K562 (cell line): ENCODE measurements around the gene LAMA3. TPM values are rescaled to one million over a fixed set of nuclear protein-coding genes. Genes with fewer than 3 reads are reported as not detected.

Experiments used
- ATAC-seq: fragments of 200-7000 bp; cut with Tn5 transposase; 3 replicates; pipeline ENCODE4 v1.9.1; 2020; ENCODE audit warnings: moderate library complexity
- BruUV-seq: library from RNA; stranded (reverse); fragments of 400-500 nt; replicated peaks from 2 replicates; lab custom pipeline; 2021; lab: Mats Ljungman, UMichigan
- CTCF ChIA-PET: fragments of 300-600 bp; formaldehyde crosslinking; extraction: SDS; loops from one replicate; lab custom pipeline; 2021; ENCODE audit warnings: low intra/inter-chr PET ratio; lab: Yijun Ruan, JAX
- POLR2A ChIA-PET: fragments of 300-600, 350-650 bp; sonication (Branson Sonifier 250); formaldehyde crosslinking; extraction: SDS; loops from one replicate; lab custom pipeline; 2021; ENCODE audit warnings: antibody characterized with exemption, inconsistent platforms; lab: Yijun Ruan, JAX
- DNase-seq, 4 experiments: peaks; one replicate each; pipeline versions ENCODE4 v3.0.0 to v3.0.0-alpha.2; 2011 to 2018; ENCODE audit warnings: low spot score in 3 of 4, mixed read lengths in 3 of 4; ENCODE audit errors: extremely low read depth in 1 of 4
- FAIRE-seq: peaks from 2 replicates; lab custom pipeline; 2011; peaks lifted over from hg19 to GRCh38; lab: Jason Lieb, UNC
- H2AFZ ChIP-seq: 2 replicates; pipeline ENCODE4 v1.6.0; 2011; ENCODE audit warnings: low read depth, low read length, control low read depth, inconsistent platforms
- H3K27ac ChIP-seq: fragments of 200-600 bp; 3 replicates; pipeline ENCODE4 v1.8.0; 2011; ENCODE audit warnings: low read depth, mild to moderate bottlenecking, control low read depth, inconsistent platforms, low read length, moderate library complexity, mixed read lengths; ENCODE audit errors: extremely low read depth
- H3K27me3 ChIP-seq, 2 experiments: fragments of 300-600 bp in 1 of 2; 2 replicates in 1 of 2; 3 replicates in 1 of 2; pipeline versions ENCODE4 v1.6.0 to v1.8.0; 2011; ENCODE audit warnings: inconsistent platforms in 2 of 2, low read length in 2 of 2, mild to moderate bottlenecking in 1 of 2, mixed read lengths in 1 of 2, moderate library complexity in 1 of 2; ENCODE audit not compliant: control insufficient read depth in 2 of 2, insufficient read depth in 2 of 2
- H3K36me3 ChIP-seq: fragments of 300-600 bp; 3 replicates; pipeline ENCODE4 v1.8.0; 2011; ENCODE audit warnings: mild to moderate bottlenecking, low read length, inconsistent platforms; ENCODE audit not compliant: control insufficient read depth, insufficient read depth
- H3K4me1 ChIP-seq, 2 experiments: fragments of 200-600 bp in 1 of 2; replicated peaks in 1 of 2; 2 replicates in 1 of 2; 3 replicates in 1 of 2; pipeline versions ENCODE4 v1.5.1 to v1.8.0; 2011; ENCODE audit warnings: inconsistent platforms in 2 of 2, low read length in 2 of 2, mild to moderate bottlenecking in 1 of 2, mixed read lengths in 1 of 2, moderate library complexity in 1 of 2; ENCODE audit not compliant: control insufficient read depth in 2 of 2, insufficient read depth in 2 of 2
- H3K4me2 ChIP-seq: 2 replicates; pipeline ENCODE4 v1.6.1; 2011; ENCODE audit warnings: low read length, control low read depth, inconsistent platforms, mixed read lengths; ENCODE audit not compliant: insufficient read depth
- H3K4me3 ChIP-seq: fragments of 200-600 bp; sonication (generic), shearing (Covaris generic); 2 replicates; pipeline ENCODE4 v1.5.1; 2016; ENCODE audit warnings: control low read depth, inconsistent platforms
- H3K79me2 ChIP-seq: fragments of 200-600 bp; 3 replicates; pipeline ENCODE4 v1.8.0; 2011; ENCODE audit warnings: low read length, inconsistent platforms; ENCODE audit not compliant: control insufficient read depth, insufficient read depth
- H3K9ac ChIP-seq, 2 experiments: 2 replicates each; pipeline versions ENCODE4 v1.6.0 to v1.6.1; 2011; ENCODE audit warnings: low read depth in 2 of 2, low read length in 2 of 2, control low read depth in 1 of 2, inconsistent platforms in 1 of 2, mild to moderate bottlenecking in 1 of 2, mixed read lengths in 1 of 2; ENCODE audit not compliant: insufficient read depth in 1 of 2
- H3K9me1 ChIP-seq: one replicate; pipeline ENCODE4 v1.6.0; 2011; ENCODE audit warnings: inconsistent platforms, mild to moderate bottlenecking, low read length, moderate library complexity; ENCODE audit not compliant: control insufficient read depth, insufficient read depth
- H3K9me3 ChIP-seq: replicated peaks from 2 replicates; pipeline ENCODE4 v1.5.1; 2011; ENCODE audit warnings: low read depth, low read length, inconsistent platforms; ENCODE audit not compliant: control insufficient read depth, insufficient read depth
- H4K20me1 ChIP-seq: replicated peaks from 2 replicates; pipeline ENCODE4 v1.6.1; 2011; ENCODE audit warnings: low read length, inconsistent platforms, mixed read lengths; ENCODE audit not compliant: control insufficient read depth, insufficient read depth
- CHAMP1 ChIP-seq: fragments of 450-650 bp; IDR thresholded peaks from 2 replicates; pipeline ENCODE4 v1.6.1; 2016; ENCODE audit warnings: mild to moderate bottlenecking
- E2F1 ChIP-seq: sonication (generic); formaldehyde crosslinking; IDR thresholded peaks from 2 replicates; pipeline ENCODE4 v1.8.1; 2023; ENCODE audit warnings: mild to moderate bottlenecking, missing genetic modification reagents, moderate library complexity
- NR2C2 ChIP-seq, 2 experiments: fragments of 200-800 bp in 1 of 2; sonication (Bioruptor generic) in 1 of 2; sonication (generic) in 1 of 2; formaldehyde crosslinking in 1 of 2; IDR thresholded peaks; 2 replicates each; pipeline versions ENCODE4 v1.6.1 to v1.8.0; 2016 to 2022; ENCODE audit warnings: mild to moderate bottlenecking in 1 of 2, missing compliant biosample characterization in 1 of 2, missing genetic modification characterization in 1 of 2, missing genetic modification reagents in 1 of 2
- RFX1 ChIP-seq: fragments of 450-650 bp; IDR thresholded peaks from 2 replicates; pipeline ENCODE4 v1.6.1; 2016; ENCODE audit warnings: mild to moderate bottlenecking, moderate library complexity
- TBL1XR1 ChIP-seq, 2 experiments: IDR thresholded peaks; 2 replicates each; pipeline ENCODE4 v1.6.1; 2012; ENCODE audit warnings: improper control_type of control experiment in 2 of 2, low read length in 2 of 2, mild to moderate bottlenecking in 1 of 2
- ZBTB8A ChIP-seq: fragments of 450-650 bp; IDR thresholded peaks from 2 replicates; pipeline ENCODE4 v1.6.1; 2018; ENCODE audit warnings: mild to moderate bottlenecking, moderate library complexity; ENCODE audit not compliant: partially characterized antibody
- ZNF311 ChIP-seq: fragments of 250-450 bp; sonication (Bioruptor Pico); IDR thresholded peaks from 2 replicates; pipeline ENCODE4 v1.4.0; 2020; ENCODE audit warnings: mild to moderate bottlenecking, moderate library complexity
- ZNF347 ChIP-seq: fragments of 450-650 bp; formaldehyde crosslinking; IDR thresholded peaks from 2 replicates; pipeline ENCODE4 v1.4.0; 2020; ENCODE audit warnings: low read depth, mild to moderate bottlenecking, moderate library complexity
- WGBS: fragments of 100-300 bp; shearing (Covaris generic); methylation state at CpG from one replicate; pipeline ENCODE4 v1.1.6; 2016; ENCODE audit warnings: low coverage, mixed read lengths; ENCODE audit not compliant: insufficient coverage; ENCODE audit errors: missing lambda C conversion rate; 5-methylcytosine and 5-hydroxymethylcytosine counted together
- in situ Hi-C: fragments of 300-500 bp; cut with MboI; formaldehyde crosslinking; loops from 4 replicates; pipeline ENCODE4 v1.15.0; 2018; ENCODE audit warnings: inconsistent platforms, mixed read lengths
- intact Hi-C: fragments of 100-400 bp; cut with micrococcal nuclease; formaldehyde crosslinking; loops from 2 replicates; pipeline ENCODE4 v1.14.2; 2022
- polyA plus RNA-seq, 8 experiments: library from polyadenylated mRNA; depleted of rRNA in 4 of 8; stranded (reverse) in 5 of 8; unstranded in 3 of 8; fragments of >200 nt; fragmentation: Nextera tagmentation in 2 of 8; fragmentation: Illumina TruSeq in 1 of 8; extraction: Ambion mirVana in 2 of 8; extraction: Trizol in 1 of 8; gene quantifications; 2 replicates each; pipeline versions ENCODE4 v1.2.1 to v1.2.3, GENCODE V29; 2011 to 2014; ENCODE audit warnings: inconsistent platforms in 1 of 8, missing spikeins in 1 of 8
- total RNA-seq, 7 experiments: library from RNA; depleted of rRNA in 6 of 7; stranded (reverse); fragments of >200 nt in 6 of 7; fragmentation: Illumina TruSeq in 2 of 7; extraction: Trizol in 2 of 7; gene quantifications; 2 replicates each; pipeline versions ENCODE4 v1.2.1 to v1.2.3, GENCODE V29; 2011 to 2021; ENCODE audit warnings: low replicate concordance in 1 of 7

LAMA3 gene
- total and polyA plus RNA-seq, 9 of the 15 experiments (the other 6 are each of a cell fraction or from before 2014, with no cell fraction given), result 0.07 TPM; not detected in 8

- no peak for TF ChIP-seq NR2C2 (CRISPR knock-in tag; IDR thresholded peaks at IDR 0.05)
- no peak for TF ChIP-seq NR2C2 (tag; IDR thresholded peaks at IDR 0.05)
- no peak for TF ChIP-seq CHAMP1
Observed at GRCh38 chr18:23772327-23773024, 83.2 kb downstream of the LAMA3 start (continued).

GRCh38 chr18:23776306-23776705 is 87.1 kb downstream of the LAMA3 start:
- Histone ChIP-seq H3K79me2 (no peaks in the 10 kb centered on the region), H3K9me1 (no peaks in the 10 kb centered on the region), H3K4me1 (no peaks in the 10 kb centered on the region), H2AFZ (no peak overlapping the region), H3K36me3 (no peaks in the 10 kb centered on the region), H3K27ac (no peak overlapping the region), H3K4me3 (no peak overlapping the region), H3K9ac (no peak overlapping the region), H3K4me2 (no peak overlapping the region), H3K27me3 (peaks cover 4 to 5% of the 10 kb centered on the region in 2 experiments; a peak in 2 of 5 replicates), H3K9me3 (no peaks in the 10 kb centered on the region), H4K20me1 (no peaks in the 10 kb centered on the region; the same call in 1 of the 2 replicates)
- ATAC-seq, result no peak
- in situ Hi-C loops (no loop called here), intact Hi-C loops (no loop called here)
- no peak for FAIRE-seq
- WGBS, result 0% methylated on average over 3 of the region's 3 CpGs
- BruUV-seq, result no TSS peak
- ChIA-PET POLR2A (no interaction called here), CTCF (no interaction called here)
- DNase-seq, result no peak
- no peak for TF ChIP-seq ZBTB8A
- TF ChIP-seq E2F1, result no peak
- no peak for TF ChIP-seq TBL1XR1 (IDR thresholded peaks at IDR 0.05; ENCODE audit: low read length in 2 of 2)
- TF ChIP-seq ZNF311 (CRISPR knock-in tag), result no peak
- TF ChIP-seq RFX1, result no peak
- no peak for TF ChIP-seq ZNF347 (CRISPR knock-in tag)
